GM04504 (cell line): ENCODE measurements around the gene ARG2.

Experiments used
- DNase-seq: peaks from one replicate; pipeline ENCODE4 v3.0.0-alpha.2; 2012; ENCODE audit warnings: low read depth

Gene ARG2

GRCh38 chr14:67638642-67639041 is 18.9 kb downstream of the ARG2 start:
- no peak for DNase-seq

GRCh38 chr14:67641480-67641879 is 21.8 kb downstream of the ARG2 start:
- DNase-seq: no peak

DNA sequence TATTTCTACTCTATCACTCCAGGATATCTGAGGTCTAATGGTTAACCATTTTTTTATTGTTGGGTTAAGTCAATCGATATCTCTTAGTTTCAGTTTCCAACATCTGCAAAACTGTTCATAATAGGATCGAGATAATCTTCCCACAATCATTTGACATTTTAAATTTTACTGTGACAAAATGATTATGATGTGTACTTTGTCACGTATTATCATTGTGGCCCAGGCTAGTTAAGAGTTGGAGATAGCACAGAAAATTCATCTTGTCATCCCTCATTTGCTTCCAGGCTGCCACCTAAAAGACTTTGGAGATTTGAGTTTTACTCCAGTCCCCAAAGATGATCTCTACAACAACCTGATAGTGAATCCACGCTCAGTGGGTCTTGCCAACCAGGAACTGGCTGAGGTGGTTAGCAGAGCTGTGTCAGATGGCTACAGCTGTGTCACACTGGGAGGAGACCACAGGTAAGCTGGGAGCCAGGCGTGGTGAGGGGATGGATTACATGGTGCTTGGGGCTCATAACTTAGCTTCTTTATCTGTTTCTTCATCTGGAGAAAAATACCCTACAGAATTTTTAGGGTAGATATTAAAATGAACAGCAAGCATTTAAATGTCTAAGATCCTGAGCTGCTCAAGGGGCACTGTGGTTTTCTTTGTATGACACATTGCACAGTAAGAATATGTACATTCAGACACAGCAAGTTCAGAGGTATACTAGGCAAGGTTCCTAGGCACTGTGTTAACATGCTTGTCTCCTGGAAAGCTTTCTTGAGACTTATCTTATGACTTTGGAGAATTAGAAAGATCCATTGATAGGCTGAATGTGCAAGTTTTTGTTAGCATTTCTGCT is 22.4 kb downstream of the ARG2 start:
- DNase-seq: no peak

GRCh38 chr14:67643713-67644112 is 24.0 kb downstream of the ARG2 start:
- DNase-seq: no peak

GRCh38 chr14:67644428-67644827 is 24.7 kb downstream of the ARG2 start:
- DNase-seq: no peak

GRCh38 chr14:67645414-67645813 is 25.7 kb downstream of the ARG2 start:
- DNase-seq: no peak

- no peak for DNase-seq
These were observed 26.4 kb downstream of the ARG2 start for GRCh38 chr14:67646131-67646530.

DNA sequence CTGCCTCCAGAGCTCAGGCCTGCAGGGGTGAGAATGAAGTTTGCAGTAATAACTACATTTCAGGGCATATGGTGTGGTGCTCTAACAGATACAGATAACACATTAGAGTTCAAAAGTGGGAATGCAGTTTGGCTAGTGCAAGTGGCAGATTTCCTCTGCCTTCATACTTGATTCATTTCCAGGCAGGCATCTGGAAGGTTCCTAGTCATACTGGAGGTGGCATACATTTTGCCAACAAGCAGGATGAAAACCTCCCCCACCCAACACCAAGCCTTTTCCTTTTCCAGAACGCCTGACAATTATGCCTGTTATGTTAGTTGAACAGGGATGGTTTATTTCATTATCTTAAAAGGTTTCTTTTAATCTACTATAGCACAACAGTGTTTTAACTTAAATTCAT is 30.4 kb downstream of the ARG2 start:
- DNase-seq: no peak

DNA sequence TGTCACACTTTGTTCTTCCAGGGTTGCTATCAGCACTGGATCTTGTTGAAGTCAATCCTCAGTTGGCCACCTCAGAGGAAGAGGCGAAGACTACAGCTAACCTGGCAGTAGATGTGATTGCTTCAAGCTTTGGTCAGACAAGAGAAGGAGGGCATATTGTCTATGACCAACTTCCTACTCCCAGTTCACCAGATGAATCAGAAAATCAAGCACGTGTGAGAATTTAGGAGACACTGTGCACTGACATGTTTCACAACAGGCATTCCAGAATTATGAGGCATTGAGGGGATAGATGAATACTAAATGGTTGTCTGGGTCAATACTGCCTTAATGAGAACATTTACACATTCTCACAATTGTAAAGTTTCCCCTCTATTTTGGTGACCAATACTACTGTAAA is 31.0 kb downstream of the ARG2 start:
- peak; percentile 66 for DNase-seq

GRCh38 chr14:67652189-67652588 is 32.5 kb downstream of the ARG2 start:
- DNase-seq: no peak

GRCh38 chr14:67653651-67654280 is 34.0 kb downstream of the ARG2 start:
- DNase-seq: peak; percentile 24

DNA sequence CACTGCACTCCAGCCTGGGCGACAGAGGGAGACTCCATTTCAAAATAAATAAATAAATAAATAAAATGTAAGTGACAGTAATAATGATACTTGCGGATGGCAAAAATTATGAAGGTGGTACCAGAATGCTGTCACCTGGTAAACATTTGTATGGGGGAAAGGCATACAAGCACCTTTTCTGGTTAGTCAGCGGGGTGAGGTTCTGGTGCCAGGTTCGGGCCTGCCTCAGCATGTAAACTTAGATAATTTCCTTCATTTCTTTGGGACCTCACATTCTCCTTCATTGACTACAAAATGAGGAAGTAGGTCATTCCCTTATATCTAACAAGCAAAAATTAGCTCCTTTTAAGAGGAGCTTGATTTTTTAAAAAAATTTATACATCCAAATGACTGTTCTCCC is 43.9 kb downstream of the ARG2 start:
- no peak for DNase-seq

- no peak for DNase-seq
These were observed 46.1 kb downstream of the ARG2 start for GRCh38 chr14:67665868-67666267.

DNA sequence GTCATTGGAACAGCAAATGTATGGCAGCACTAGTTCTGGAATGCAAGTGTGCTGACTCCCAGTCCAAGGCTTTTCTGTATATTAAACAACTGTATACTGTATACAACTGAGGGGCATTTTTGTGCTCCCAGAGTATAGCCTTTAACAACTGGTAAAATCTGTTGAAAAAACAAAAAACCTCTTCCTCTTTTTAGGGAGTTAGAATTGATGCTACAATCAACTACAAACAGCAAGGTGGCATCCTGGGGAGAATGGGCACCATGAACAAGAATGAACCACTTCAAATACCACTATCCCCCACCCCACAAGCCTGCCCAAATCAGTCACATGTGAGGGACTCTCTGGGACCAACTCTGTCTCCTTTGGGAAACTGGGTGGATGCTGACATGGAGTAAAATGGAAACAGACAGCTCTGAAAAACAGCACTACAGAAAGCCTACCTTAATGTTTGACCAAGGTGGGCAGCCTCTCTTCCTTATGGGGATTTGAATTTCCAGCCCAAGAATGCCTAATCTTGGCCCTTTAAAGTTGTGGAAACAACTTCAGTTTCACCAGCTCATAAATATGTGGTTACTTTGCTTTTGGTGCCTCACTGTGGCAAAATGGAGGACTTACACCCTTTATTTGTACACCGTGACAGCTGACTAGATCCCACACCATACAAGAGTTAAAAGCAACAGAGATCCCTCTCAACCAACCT is 47.2 kb downstream of the ARG2 start:
- DNase-seq: no peak

- no peak for DNase-seq
These were observed 48.8 kb downstream of the ARG2 start for GRCh38 chr14:67668559-67668958.

- no peak for DNase-seq
These were observed 53.7 kb downstream of the ARG2 start for GRCh38 chr14:67673451-67673850.

DNA sequence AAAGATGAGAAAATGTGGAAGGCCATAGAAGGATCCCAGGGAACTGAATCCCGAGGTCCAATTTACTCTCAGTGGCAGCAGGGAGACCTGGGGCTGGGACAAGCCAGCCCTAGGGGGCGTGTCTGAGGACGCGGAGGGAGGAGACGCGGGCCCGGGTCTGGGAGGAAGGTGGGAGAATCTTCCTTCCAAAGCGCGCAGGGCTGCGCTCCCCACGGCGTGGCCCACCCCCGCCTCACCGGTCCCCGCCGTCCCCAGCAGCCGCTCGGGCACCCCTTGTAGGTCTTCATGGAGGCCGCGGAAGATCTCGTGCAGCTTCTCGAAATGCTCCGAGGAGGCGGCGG is 54.4 kb downstream of the ARG2 start:
- no peak for DNase-seq

GRCh38 chr14:67674480-67675218 is 54.9 kb downstream of the ARG2 start, which contains the start of gene VTI1B:
Gene VTI1B (minus strand): TSS chr14:67674632. CDS start chr14:67674489, 143 bp downstream.
- peak; percentile 55 for DNase-seq

GRCh38 chr14:67675219-67675582 is 55.5 kb downstream of the ARG2 start:
- no peak for DNase-seq

GRCh38 chr14:67679006-67679405 is 59.3 kb downstream of the ARG2 start:
- no peak for DNase-seq

DNA sequence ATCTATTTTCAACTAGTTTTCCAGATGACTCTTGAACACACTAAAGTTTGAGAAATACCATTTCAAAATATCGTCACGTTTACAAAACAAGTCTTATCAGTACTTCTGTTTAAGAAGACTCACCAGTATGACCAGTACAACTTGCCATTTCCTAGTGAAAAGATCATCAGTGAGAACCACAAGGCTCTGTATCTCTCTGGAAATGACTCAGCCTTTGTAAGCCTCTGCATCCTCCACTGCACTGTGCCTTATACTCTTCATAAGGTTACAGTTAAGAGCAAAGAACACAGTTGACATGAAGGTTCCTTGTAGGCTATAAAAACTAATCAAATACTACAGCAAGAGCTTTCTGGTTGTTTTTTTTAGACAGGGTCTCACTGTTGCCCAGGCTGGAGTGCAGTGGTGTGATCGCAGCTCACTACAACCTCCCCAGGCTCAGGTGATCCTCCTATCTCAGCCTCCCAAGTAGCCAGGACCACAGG is 60.4 kb downstream of the ARG2 start:
- DNase-seq: peak; percentile 59

- DNase-seq: no peak
These were observed 61.2 kb downstream of the ARG2 start for GRCh38 chr14:67680941-67681340.
